Mucosa of gallbladder (tissue), 1 donor: Measurements from ENCODE around the gene CASS4. TPM values are rescaled to one million over a fixed set of nuclear protein-coding genes. Genes with fewer than 3 reads are reported as not detected.
"Not testable (repeated sequence)": the region's sequence is repeated elsewhere in the genome, so short reads cannot be mapped to it uniquely, and the experiment has no call there.

Experiments
- DNase-seq: peaks from one replicate; pipeline ENCODE4 v3.0.0-alpha.2; 2020; ENCODE audit warnings: low spot score
- total RNA-seq: library from RNA; stranded (reverse); gene quantifications from one replicate; pipeline ENCODE4 v1.2.1, GENCODE V29; 2021
- donor health status: DM: no; HTN: no; CAD: no.

The CASS4 gene, protein sequence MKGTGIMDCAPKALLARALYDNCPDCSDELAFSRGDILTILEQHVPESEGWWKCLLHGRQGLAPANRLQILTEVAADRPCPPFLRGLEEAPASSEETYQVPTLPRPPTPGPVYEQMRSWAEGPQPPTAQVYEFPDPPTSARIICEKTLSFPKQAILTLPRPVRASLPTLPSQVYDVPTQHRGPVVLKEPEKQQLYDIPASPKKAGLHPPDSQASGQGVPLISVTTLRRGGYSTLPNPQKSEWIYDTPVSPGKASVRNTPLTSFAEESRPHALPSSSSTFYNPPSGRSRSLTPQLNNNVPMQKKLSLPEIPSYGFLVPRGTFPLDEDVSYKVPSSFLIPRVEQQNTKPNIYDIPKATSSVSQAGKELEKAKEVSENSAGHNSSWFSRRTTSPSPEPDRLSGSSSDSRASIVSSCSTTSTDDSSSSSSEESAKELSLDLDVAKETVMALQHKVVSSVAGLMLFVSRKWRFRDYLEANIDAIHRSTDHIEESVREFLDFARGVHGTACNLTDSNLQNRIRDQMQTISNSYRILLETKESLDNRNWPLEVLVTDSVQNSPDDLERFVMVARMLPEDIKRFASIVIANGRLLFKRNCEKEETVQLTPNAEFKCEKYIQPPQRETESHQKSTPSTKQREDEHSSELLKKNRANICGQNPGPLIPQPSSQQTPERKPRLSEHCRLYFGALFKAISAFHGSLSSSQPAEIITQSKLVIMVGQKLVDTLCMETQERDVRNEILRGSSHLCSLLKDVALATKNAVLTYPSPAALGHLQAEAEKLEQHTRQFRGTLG
- total RNA-seq: 2.0 TPM

DNA sequence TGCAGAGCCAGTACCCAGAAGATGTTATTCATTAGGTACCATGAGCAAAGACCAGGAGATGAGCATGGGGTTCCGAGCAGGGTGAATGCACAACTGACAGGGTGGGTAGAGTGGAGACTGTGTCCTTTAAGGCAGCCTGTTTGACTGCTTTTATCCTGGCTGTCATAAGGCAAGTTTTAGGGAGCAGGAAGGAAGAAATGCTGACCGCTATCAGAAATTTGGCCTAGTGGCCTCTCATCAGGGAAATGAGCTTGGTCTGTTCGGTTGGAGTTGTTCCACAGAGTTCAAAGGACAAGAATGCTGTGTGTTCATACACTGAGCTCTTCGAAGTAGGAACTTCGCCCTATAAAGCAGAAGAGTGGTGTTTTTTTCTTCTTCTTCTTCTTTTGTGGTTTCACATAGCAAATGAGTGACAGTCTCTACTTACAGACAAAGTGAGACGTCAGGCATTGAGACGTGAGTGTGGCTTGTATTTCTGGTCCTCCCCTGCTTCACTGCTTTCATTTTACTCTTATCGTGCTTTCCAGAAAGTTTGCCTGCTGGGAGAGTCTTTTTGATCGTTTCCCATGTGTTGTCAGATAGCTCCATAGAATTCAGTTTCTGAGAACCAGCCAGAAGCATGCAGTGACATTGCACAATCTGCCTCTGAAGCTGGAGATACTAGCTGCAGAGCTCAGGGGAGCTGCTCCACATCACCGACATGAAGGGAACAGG is at the start of gene CASS4:
CASS4 (plus strand) TSS at position 502 of the 714 bp plus-strand sequence; CDS start at position 701, 199 bp downstream.
- DNase-seq: peak; percentile 28

GRCh38 chr20:56362833-56363413 is 49.1 kb upstream of the CASS4 start:
- no peak for DNase-seq

GRCh38 chr20:56363491-56363890 is 48.6 kb upstream of the CASS4 start:
- DNase-seq: no peak

DNA sequence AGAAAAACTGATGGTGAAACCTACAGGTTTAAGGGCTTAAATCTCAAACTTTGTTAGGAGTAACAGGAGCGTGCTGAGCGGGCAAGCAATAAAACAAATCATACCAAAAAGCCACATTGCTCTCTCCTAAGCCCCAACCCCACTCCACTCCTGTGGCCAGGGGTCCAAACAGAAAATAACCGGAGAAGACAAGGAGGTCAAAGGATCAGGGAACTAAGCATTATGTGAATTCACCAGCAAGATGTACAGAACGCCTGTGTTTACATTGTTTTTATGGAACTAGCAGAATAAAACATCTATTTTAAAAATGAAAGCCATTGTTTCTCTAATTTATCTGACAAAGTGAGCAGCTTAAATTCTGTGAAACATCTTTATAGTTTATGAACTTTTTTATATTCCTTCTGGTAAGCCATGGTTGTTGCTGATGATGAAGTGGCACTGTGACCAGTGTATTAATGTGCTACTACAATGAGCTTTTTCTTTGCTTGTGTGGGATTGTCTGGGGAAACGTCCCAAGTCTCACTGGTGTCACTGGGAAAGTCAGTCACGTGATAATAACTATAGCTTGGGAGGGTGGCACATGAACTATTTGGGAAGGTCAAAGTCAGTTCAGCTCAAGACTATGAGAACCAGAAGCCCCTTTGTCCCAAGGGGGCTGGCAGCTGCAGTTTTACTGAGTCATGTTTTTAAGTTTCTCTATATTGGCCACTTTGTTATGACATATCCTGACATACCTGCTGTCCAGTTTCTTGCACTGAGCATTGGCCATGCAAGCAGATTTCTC is 43.5 kb upstream of the CASS4 start:
- no peak for DNase-seq

- no peak for DNase-seq
These were observed 42.9 kb upstream of the CASS4 start for GRCh38 chr20:56369179-56369578.

- no peak for DNase-seq
These were observed 40.1 kb upstream of the CASS4 start for GRCh38 chr20:56371977-56372376.

GRCh38 chr20:56372850-56373249 is 39.2 kb upstream of the CASS4 start:
- DNase-seq: no peak

GRCh38 chr20:56373942-56374341 is 38.1 kb upstream of the CASS4 start:
- no peak for DNase-seq

DNA sequence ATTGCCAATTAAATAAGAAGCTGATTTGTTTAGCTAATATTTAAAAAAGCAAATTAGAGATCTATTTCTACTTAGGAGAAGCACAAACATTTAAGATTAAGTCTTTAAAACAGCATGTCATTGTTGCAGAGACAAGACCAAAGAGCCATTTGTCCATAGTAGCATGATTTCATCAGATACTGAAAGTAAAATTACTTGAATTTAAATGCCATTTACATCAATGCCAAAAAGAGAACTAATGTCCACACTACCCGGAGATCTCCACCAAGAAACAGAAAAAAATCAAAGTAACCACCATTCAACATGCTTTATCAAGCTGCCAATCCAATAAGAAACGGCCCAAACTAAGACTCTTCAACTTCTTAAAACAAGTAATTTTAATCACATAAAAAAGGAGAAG is 35.7 kb upstream of the CASS4 start:
- no peak for DNase-seq

DNA sequence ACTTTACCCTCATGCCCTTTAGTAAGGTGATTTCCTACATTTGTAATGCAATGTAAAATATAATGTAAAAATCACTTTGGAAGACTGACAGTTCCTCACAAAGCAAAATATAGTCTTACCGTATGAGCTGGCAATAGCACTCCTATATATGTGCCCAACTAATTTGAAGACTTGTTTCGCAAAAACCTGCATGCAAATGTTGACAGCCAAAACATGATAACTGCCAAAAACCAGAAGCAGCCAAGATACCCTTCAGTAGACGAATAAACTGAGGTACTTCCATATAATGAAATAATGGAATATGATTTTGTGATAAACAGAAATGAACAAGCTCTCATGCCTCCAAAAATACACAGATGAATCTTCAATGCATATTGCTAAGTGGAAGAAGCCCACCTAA is 33.7 kb upstream of the CASS4 start:
- DNase-seq: no peak

- DNase-seq: no peak
These were observed 31.7 kb upstream of the CASS4 start for GRCh38 chr20:56380375-56380774.

DNA sequence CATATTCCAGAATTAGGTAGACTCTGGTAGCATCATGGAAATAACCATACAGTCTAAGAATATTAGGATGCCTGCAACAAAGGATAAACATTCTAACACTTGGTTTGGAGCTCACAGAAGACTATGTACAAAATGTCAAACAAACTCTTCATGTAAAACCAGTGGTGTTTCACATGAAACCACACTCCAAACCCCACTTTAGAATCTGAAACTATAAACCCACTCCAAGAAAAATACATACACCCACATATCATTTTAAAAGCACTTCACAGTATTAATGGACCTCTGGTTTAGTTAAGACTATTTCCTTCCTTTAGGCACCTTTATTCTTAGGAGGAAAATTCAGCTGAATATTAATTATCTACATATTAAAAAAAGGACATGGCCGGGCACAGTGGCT is 30.6 kb upstream of the CASS4 start:
- no peak for DNase-seq

DNA sequence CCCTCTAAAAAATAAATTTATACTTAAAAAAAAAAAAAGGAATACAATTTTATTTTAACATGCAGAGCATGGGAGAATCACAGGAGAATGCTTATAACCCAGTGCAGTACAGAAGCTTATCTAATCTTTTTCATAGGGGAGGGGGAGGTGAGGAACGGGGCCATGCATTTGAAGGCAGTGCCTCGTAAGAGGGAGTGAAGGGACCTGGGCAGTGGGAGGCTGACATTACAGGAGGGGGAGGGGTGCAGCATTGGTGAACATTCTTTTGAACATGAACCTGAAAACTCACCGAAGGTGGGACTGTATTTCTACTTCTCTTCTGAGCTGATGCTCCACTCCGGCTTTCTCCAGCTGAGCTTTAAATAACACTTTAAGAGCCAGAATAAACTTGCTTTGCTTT is 29.4 kb upstream of the CASS4 start:
- no peak for DNase-seq

DNA sequence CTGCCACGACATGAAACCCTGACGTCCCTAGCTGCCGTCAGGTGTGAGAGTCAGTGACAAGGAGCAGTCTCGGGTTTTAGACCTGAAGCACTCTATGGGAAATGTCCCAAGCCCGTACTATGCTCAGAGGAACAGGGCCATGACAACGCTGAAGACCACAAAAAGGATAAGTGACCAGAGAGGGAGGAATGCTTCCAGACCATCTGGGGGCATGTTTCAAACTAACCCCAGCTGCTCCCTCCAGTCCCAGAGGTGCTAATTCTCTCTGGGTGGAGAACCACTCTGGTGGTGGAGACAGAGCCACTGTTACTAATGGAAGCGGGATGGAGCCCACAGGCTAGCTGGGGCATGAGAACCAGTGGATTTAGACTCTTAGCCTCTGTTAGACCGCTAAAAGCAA is 28.7 kb upstream of the CASS4 start:
- DNase-seq: no peak

- DNase-seq: no peak
These were observed 26.9 kb upstream of the CASS4 start for GRCh38 chr20:56385130-56385529.

DNA sequence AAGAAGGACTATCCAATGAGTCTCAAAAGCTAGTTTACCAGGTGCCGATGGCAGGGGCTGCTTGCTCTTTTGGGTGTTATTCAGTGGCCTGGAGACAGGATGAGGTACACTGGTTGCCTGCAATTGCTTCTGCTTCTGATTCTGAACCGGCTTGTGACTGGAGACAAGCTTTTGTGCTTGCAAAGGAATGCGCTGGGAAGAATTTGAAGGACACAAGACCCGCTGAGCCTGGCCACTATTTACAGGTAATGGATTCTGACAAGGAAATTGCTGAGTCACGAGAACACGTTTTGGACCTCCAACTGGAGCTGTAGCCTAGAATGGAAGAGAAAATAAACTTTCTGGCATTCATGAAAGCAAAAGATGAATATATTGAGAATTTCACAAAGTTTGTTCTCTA is 25.8 kb upstream of the CASS4 start:
- DNase-seq: no peak

DNA sequence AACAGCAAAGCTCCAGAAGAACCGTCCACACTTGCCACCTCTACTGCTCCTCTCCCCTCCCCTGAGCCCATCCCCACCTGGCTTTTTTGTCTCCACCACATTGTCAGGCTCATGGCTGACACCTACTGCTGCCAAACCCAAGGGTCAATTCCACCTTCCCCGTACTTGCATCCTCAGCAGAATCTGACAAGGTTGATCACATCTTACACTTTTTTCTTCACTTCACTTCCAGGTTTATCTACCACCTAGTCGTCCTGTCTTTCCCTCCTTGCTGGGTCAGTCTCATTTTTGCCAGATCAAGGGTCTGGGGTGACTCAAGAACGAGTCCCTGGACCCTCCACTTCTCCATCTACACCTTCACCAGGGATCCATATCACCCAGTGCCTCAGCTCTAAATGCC is 23.2 kb upstream of the CASS4 start:
- no peak for DNase-seq

DNA sequence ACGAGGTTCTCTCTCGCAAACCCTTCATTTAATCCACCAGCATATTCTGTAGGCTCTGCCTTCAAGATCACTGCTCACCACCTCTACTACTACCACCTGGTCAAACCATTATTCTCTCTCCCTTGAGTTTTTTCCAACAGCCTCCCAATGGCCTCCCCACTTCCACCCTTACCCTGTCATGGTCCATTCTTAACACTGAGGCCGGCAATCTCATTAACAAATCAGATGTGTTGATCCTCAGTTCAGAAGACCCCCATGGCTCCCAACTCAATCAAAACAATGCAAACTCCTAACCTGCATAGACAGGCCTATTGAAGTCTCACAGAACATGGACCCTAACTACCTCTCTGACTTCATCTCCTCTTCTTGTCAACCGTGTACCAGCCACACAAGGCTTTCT is 22.3 kb upstream of the CASS4 start:
- no peak for DNase-seq

GRCh38 chr20:56390396-56390795 is 21.7 kb upstream of the CASS4 start:
- DNase-seq: not testable (repeated sequence)

- DNase-seq: no peak
These were observed 21.0 kb upstream of the CASS4 start for GRCh38 chr20:56391037-56391436.

- no peak for DNase-seq
These were observed 20.4 kb upstream of the CASS4 start for GRCh38 chr20:56391596-56392131.
